Panc1 (cell line): Measurements from ENCODE around the gene PRXL2B. TPM values are rescaled to one million over a fixed set of nuclear protein-coding genes. Genes with fewer than 3 reads are reported as not detected.

Experiments used
- ATAC-seq: fragments of 200-7000 bp; cut with Tn5 transposase; 2 replicates; pipeline ENCODE4 v1.9.1; 2020; ENCODE audit warnings: mild to moderate bottlenecking, moderate library complexity
- BruUV-seq: library from RNA; stranded (reverse); fragments of 400-500 nt; replicated peaks from 2 replicates; lab custom pipeline; 2021; lab: Mats Ljungman, UMichigan
- CTCF ChIA-PET: fragments of 300-600 bp; sonication (Branson Sonifier 250); formaldehyde crosslinking; loops from one replicate; lab custom pipeline; 2022; ENCODE audit warnings: antibody characterized with exemption; lab: Charles Lee
- POLR2A ChIA-PET: fragments of 300-600 bp; sonication (Branson Sonifier 250); formaldehyde crosslinking; loops from one replicate; lab custom pipeline; 2022; ENCODE audit warnings: antibody characterized with exemption; lab: Charles Lee
- DNase-seq: peaks from one replicate; pipeline ENCODE4 v3.0.0-alpha.2; 2010; ENCODE audit warnings: low read depth, low spot score
- H3K27ac ChIP-seq: 2 replicates; pipeline ENCODE4 v1.5.1; 2011; ENCODE audit warnings: mild to moderate bottlenecking, low read length, inconsistent platforms
- H3K27me3 ChIP-seq: fragments of 200-500 bp; sonication (Bioruptor generic); 2 replicates; pipeline ENCODE4 v1.6.0; 2014; ENCODE audit warnings: low read length, inconsistent platforms; ENCODE audit not compliant: control insufficient read depth, insufficient read depth
- H3K36me3 ChIP-seq: fragments of 200-500 bp; sonication (Bioruptor generic); 2 replicates; pipeline ENCODE4 v1.5.1; 2014; ENCODE audit warnings: inconsistent platforms, mild to moderate bottlenecking, low read length, moderate library complexity; ENCODE audit not compliant: control insufficient read depth, insufficient read depth
- H3K4me1 ChIP-seq: 2 replicates; pipeline ENCODE4 v1.5.1; 2011; ENCODE audit warnings: inconsistent platforms, mild to moderate bottlenecking, low read length, moderate library complexity; ENCODE audit not compliant: control insufficient read depth, insufficient read depth
- H3K4me3 ChIP-seq, 2 experiments: 2 replicates each; pipeline ENCODE4 v1.5.1; 2011 to 2012; ENCODE audit warnings: low read depth in 2 of 2, low read length in 2 of 2, mild to moderate bottlenecking in 2 of 2, inconsistent platforms in 1 of 2, moderate library complexity in 1 of 2
- H3K9me3 ChIP-seq: fragments of 200-500 bp; sonication (Bioruptor generic); 2 replicates; pipeline ENCODE4 v1.5.1; 2014; ENCODE audit warnings: low read depth, mild to moderate bottlenecking, inconsistent platforms, low read length, moderate library complexity; ENCODE audit not compliant: control insufficient read depth, insufficient read depth
- POLR2AphosphoS5 ChIP-seq: IDR thresholded peaks from 2 replicates; pipeline ENCODE4 v1.6.1; 2012; ENCODE audit warnings: mild to moderate bottlenecking, low read depth, low read length, moderate library complexity
- REST ChIP-seq, 2 experiments: IDR thresholded peaks; 2 replicates each; pipeline ENCODE4 v1.6.1; 2011 to 2012; ENCODE audit warnings: low read depth in 2 of 2, control low read depth in 1 of 2, low read length in 1 of 2, mild to moderate bottlenecking in 1 of 2, moderate library complexity in 1 of 2; ENCODE audit not compliant: insufficient read depth in 1 of 2
- TCF7L2 ChIP-seq: IDR thresholded peaks from 2 replicates; pipeline ENCODE4 v1.6.1; 2011; ENCODE audit warnings: mild to moderate bottlenecking, low read depth, low read length, inconsistent platforms
- in situ Hi-C: cut with HindIII; loops from 2 replicates; pipeline ENCODE4 v1.10.0; 2016; ENCODE audit warnings: low sequenced_read_pairs, low pct_unique_long_range_greater_than_20kb
- intact Hi-C: fragments of 100-400 bp; cut with micrococcal nuclease; formaldehyde crosslinking; loops from one replicate; pipeline ENCODE4 v1.10.0; 2022; ENCODE audit not compliant: unreplicated experiment
- total RNA-seq: library from RNA; stranded (reverse); gene quantifications from one replicate; pipeline ENCODE4 v1.2.1, GENCODE V29; 2021; ENCODE audit not compliant: unreplicated experiment
- TF ChIP-seq, protein P1 (sequence below): fragments of 450-650 bp; IDR thresholded peaks from 2 replicates; pipeline ENCODE4 v1.5.1; 2017; ENCODE audit warnings: mild to moderate bottlenecking

Gene PRXL2B
- total RNA-seq, 1 experiment from 2014 or later: 17.0 TPM

DNA sequence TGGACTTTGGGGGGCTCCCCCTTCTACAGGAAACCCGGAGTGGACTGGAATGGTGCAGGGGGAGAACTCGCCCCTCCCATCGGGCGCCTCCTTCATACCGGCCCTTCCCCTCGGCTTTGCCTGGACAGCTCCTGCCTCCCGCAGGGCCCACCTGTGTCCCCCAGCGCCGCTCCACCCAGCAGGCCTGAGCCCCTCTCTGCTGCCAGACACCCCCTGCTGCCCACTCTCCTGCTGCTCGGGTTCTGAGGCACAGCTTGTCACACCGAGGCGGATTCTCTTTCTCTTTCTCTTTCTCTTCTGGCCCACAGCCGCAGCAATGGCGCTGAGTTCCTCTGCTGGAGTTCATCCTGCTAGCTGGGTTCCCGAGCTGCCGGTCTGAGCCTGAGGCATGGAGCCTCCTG is 30.3 kb upstream of the PRXL2B start, which contains the start of gene TNFRSF14:
TNFRSF14 (plus strand) TSS at position 95 of the 401 bp plus-strand sequence; CDS start at position 389, 294 bp downstream.
- no TSS peak for BruUV-seq
- intact Hi-C loops: no loop called here
- POLR2A ChIA-PET: interaction anchor here (0.6 kb wide), 1 partner anchor 361 kb away, joined by 3 read pairs; no protein-coding TSS in a partner anchor

DNA sequence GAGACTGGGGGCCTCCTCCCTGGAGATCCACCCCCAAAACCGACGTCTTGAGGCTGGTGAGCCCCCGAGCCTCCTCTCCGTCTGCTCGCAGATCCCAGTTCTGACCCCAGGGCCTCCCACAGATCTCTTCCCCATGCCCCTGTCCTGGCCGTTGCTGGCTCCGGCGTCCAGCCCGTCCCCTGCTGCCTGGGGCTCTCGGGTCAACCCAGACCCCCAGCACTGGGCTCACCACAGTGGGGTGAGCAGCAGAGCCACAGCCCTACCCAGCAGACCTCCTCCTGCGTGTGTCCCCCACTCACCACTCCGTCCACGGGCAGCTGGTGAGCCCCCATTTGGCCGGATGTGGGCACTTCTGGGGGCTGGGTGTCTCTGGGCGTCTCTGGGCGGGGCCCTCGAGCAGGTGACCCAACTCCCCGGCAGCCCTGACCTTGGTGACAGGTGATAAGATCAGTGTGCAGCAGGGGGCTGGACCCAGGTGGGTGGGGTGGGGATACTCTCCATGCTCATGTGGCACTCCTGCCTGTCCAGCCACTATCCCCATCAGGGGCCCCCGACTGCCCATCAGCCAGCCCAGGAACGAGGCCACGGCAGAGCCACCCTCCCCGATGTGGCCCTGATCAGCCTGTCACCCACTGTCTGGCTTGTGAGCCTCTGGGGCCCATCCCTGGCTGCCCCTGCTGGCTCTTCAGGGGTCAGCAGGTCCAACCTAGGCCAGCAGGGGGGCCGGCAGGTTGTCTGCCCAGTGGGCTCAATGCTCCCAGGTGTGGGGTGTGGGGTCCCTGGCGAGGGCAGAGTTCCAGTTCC is 29.7 kb upstream of the PRXL2B start:
- CTCF ChIA-PET: no interaction called here
- H3K27me3 ChIP-seq: no peaks in the 10 kb centered on the region
- H3K9me3 ChIP-seq: no peaks in the 10 kb centered on the region
- peak; percentile 27 for ATAC-seq
- in situ Hi-C loops: no loop called here
- POLR2A ChIA-PET: interaction anchor here (0.6 kb wide), 1 partner anchor 362 kb away, joined by 3 read pairs; no protein-coding TSS in a partner anchor
- no peaks in the 10 kb centered on the region for H3K36me3 ChIP-seq
- peak overlapping the region; percentile 81 for H3K27ac ChIP-seq
- DNase-seq: no peak
- H3K4me1 ChIP-seq: peaks cover 15% of the 10 kb centered on the region
- TF ChIP-seq, protein P1, sequence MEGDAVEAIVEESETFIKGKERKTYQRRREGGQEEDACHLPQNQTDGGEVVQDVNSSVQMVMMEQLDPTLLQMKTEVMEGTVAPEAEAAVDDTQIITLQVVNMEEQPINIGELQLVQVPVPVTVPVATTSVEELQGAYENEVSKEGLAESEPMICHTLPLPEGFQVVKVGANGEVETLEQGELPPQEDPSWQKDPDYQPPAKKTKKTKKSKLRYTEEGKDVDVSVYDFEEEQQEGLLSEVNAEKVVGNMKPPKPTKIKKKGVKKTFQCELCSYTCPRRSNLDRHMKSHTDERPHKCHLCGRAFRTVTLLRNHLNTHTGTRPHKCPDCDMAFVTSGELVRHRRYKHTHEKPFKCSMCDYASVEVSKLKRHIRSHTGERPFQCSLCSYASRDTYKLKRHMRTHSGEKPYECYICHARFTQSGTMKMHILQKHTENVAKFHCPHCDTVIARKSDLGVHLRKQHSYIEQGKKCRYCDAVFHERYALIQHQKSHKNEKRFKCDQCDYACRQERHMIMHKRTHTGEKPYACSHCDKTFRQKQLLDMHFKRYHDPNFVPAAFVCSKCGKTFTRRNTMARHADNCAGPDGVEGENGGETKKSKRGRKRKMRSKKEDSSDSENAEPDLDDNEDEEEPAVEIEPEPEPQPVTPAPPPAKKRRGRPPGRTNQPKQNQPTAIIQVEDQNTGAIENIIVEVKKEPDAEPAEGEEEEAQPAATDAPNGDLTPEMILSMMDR: peak; percentile 35; the same call in 1 of the 2 replicates
- TF ChIP-seq POLR2AphosphoS5 (0 out of 2 replicates have a peak, but pooled peaks have one; percentile 1), TCF7L2 (no peak)
- H3K4me3 ChIP-seq: peak overlapping the region; percentile 38 to 52
- no TSS peak for BruUV-seq
- intact Hi-C loops: no loop called here

More for the DNA sequence above, 30.3 kb upstream of the PRXL2B start, which contains the start of gene TNFRSF14:
- peak within 1 kb of the TSS; percentile 38 to 52 for H3K4me3 ChIP-seq
- no peaks in the 10 kb centered on the region for H3K9me3 ChIP-seq
- H3K27me3 ChIP-seq: no peaks in the 10 kb centered on the region
- peak within 1 kb of the TSS; percentile 81 for H3K27ac ChIP-seq
- TF ChIP-seq POLR2AphosphoS5: 0 out of 2 replicates have a peak, but pooled peaks have one; percentile 18
- peak in 1 of 2 experiments; percentile 75; a peak in 2 of 4 replicates for TF ChIP-seq REST (IDR thresholded peaks at IDR 0.05; ENCODE audit: insufficient read depth in 1 of 2, low read depth in 2 of 2, low read length in 1 of 2)
- TF ChIP-seq, protein P1: no peak
- CTCF ChIA-PET: interaction anchor here (0.6 kb wide), 1 partner anchor 12 kb away, joined by 3 read pairs; no protein-coding TSS in a partner anchor
- ATAC-seq (peak; percentile 63), DNase-seq (no peak)
- peaks cover 15% of the 10 kb centered on the region for H3K4me1 ChIP-seq
- in situ Hi-C loops: no loop called here
- H3K36me3 ChIP-seq: no peaks in the 10 kb centered on the region
